ENCODE data around the gene TOR2A.

Gene TOR2A

DNA sequence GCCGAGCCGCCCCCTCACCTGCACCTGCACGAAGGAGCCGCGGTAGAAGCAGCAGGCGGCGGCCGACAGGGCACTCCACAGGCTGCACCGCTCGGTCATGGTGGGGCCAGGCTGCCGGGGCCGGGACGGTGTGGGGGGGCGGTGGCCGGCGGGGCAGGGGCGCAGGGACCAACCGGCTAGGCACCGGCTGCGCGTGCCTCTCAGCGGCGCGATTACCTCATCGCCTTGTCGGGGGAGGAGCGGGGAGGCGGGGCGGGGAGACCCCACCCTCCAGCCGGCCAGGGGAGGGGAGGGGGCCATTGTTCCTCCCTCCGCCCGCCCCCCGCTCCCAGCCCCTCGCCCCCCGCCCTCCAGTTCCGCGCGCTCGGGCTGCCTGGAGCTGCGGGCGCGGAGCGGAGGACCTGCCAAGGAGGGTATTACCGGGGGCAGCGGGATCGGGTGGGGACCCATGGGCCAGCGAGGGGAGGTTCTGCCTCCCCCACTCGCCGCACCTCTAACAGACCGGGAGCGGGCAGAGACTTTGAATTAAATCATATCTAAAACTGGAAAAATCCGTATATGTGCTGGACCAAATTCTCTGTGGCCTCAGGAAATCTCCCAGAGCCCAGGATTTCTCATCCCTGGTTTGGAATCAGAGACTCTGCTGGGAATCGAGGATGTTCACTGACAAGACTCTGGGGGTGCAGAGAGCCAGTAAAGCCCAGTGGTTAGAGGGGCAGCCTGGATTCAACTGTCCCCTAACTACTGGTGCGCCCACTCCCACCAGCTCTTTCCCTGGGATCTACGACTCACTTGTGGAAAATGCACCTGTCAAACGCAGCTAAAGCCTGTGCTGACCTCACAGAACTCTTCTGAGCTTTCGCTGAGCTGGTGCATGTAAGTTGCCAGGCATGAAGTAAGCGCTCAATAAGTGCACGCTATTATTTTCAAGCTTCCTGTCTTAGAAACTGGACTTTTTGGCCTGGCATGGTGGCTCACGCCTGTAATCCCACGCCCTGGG is 20.3 kb upstream of the TOR2A start:
- H3K4me3 ChIP-seq (ENCODE audit: extremely low read depth, insufficient read depth, low read length, poor library complexity, severe bottlenecking): peak overlapping the region; percentile 42
- H3K4me1 ChIP-seq (ENCODE audit: control insufficient read depth, insufficient read depth, low read length, poor library complexity, severe bottlenecking): peaks cover 5% of the 10 kb centered on the region
- H3K36me3 ChIP-seq (ENCODE audit: control insufficient read depth, insufficient read depth, low read length): peaks cover 14% of the 10 kb centered on the region
- no peaks in the 10 kb centered on the region for H3K9me3 ChIP-seq (ENCODE audit: control insufficient read depth, low read length)
- H3K27ac ChIP-seq (ENCODE audit: low read depth, low read length, severe bottlenecking): no peak overlapping the region
- 15 to 27% methylated on average over 20 to 34 of the region's 61 CpGs for WGBS, 2 experiments (ENCODE audit: insufficient coverage in 2 of 2)

- H3K4me3 ChIP-seq (ENCODE audit: extremely low read depth, insufficient read depth, low read length, poor library complexity, severe bottlenecking): peak overlapping the region; percentile 42
- peaks cover 17% of the 10 kb centered on the region for H3K36me3 ChIP-seq (ENCODE audit: control insufficient read depth, insufficient read depth, low read length)
- peaks cover 5% of the 10 kb centered on the region for H3K4me1 ChIP-seq (ENCODE audit: control insufficient read depth, insufficient read depth, low read length, poor library complexity, severe bottlenecking)
- H3K9me3 ChIP-seq (ENCODE audit: control insufficient read depth, low read length): no peaks in the 10 kb centered on the region
- 2 to 3% methylated on average over 53 to 76 of the region's 86 CpGs for WGBS, 2 experiments (ENCODE audit: insufficient coverage in 2 of 2)
- H3K27ac ChIP-seq (ENCODE audit: low read depth, low read length, severe bottlenecking): no peak overlapping the region
Observed at GRCh38 chr9:127754099-127755060, 19.3 kb upstream of the TOR2A start.

DNA sequence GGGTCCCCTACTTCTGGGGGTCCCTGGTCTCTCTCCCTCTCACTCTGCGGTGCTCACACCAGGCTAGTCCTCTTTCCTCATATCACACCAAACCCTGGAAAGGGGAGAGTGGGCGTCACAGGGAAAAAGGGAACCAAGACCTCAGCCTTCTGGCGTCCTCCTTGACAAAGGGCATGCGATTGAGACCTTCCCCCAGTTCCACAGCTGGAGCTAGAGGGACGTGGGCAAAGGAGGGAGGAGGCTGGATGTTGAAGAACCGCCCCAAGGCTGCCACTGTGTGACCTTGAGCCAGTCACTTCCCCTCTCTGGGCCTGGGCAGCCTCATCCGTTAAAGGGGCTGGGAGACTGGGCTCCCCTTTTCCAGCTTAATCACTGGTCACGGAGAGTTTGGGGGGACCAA is 18.5 kb upstream of the TOR2A start:
- 55 to 61% methylated on average over 4 to 6 of the region's 8 CpGs for WGBS, 2 experiments (ENCODE audit: insufficient coverage in 2 of 2)
- H3K4me3 ChIP-seq (ENCODE audit: extremely low read depth, insufficient read depth, low read length, poor library complexity, severe bottlenecking): no peak overlapping the region

DNA sequence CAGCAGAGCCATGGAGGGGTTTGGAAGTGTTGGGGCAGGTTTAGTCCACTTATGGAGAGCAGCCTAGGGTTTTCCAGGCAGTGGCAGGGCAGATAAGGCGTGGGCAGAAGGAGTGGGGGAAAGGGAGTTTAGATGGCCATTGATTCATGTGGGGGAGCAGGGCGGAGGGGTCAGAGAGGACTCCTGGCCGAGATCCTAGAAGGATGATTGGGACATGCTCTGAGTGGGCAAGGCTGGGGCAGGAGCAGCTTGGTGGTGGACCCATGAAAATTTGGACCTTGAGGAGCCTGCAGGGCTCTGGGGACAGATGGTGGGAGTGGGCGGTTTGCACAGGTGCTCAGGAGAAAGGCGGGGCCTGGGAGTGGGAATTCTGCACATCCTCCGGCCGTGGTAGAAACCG is 18.1 kb upstream of the TOR2A start:
- 80 to 88% methylated on average over 8 of the region's 8 CpGs for WGBS, 2 experiments (ENCODE audit: insufficient coverage in 2 of 2)

More for the DNA sequence above, 18.5 kb upstream of the TOR2A start:
- Histone ChIP-seq H3K9me3 (ENCODE audit: control insufficient read depth, low read length) (no peaks in the 10 kb centered on the region), H3K36me3 (ENCODE audit: control insufficient read depth, insufficient read depth, low read length) (peaks cover 24% of the 10 kb centered on the region), H3K4me1 (ENCODE audit: control insufficient read depth, insufficient read depth, low read length, poor library complexity, severe bottlenecking) (peaks cover 5% of the 10 kb centered on the region), H3K27ac (ENCODE audit: low read depth, low read length, severe bottlenecking) (no peak overlapping the region)

DNA sequence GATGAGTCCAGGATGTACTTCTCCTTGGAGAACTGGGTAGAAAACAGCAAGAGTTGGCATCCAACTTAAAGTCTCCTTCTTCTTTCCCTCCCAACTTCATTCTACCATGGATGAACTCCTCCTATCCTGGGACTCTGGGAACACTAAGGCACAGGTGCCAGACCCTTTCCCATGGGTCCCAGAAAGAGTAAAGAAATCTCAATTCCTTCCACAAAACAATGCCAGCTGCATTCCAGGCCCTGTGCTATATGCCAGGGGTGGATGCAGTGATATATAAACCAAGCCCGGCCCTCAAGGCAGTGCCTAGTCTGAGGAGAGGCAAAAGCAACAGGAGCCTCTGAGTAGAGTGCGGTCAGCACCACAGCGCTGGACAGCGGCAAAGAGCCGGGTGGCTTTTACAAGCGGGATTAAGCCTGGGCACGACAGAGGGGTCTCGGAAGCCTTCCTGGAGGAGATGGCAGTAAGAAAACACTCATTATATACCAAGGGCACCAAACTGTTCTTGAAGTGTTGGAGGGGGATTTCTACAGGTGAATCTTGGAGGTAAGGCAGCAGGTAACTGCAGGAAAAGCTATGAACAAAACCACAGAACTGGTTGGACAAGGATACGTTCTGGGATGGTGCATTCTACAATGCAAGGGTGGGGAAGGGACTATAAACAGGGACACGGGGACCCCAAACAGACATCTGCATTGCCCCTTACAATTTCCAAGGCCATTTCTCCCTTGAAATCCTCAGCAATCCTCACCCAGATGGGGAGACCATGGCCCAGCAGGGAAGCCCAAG is 16.4 kb upstream of the TOR2A start:
- 43 to 44% methylated on average over 2 to 6 of the region's 10 CpGs for WGBS, 2 experiments (ENCODE audit: insufficient coverage in 2 of 2)
- no peak overlapping the region for H3K4me3 ChIP-seq (ENCODE audit: extremely low read depth, insufficient read depth, low read length, poor library complexity, severe bottlenecking)
- H3K27ac ChIP-seq (ENCODE audit: low read depth, low read length, severe bottlenecking): no peak overlapping the region
- no peaks in the 10 kb centered on the region for H3K9me3 ChIP-seq (ENCODE audit: control insufficient read depth, low read length)
- peaks cover 2% of the 10 kb centered on the region for H3K4me1 ChIP-seq (ENCODE audit: control insufficient read depth, insufficient read depth, low read length, poor library complexity, severe bottlenecking)
- H3K36me3 ChIP-seq (ENCODE audit: control insufficient read depth, insufficient read depth, low read length): peaks cover 41% of the 10 kb centered on the region

More for the DNA sequence above, 18.1 kb upstream of the TOR2A start:
- Histone ChIP-seq H3K36me3 (ENCODE audit: control insufficient read depth, insufficient read depth, low read length) (peaks cover 29% of the 10 kb centered on the region), H3K4me3 (ENCODE audit: extremely low read depth, insufficient read depth, low read length, poor library complexity, severe bottlenecking) (no peak overlapping the region), H3K27ac (ENCODE audit: low read depth, low read length, severe bottlenecking) (no peak overlapping the region), H3K9me3 (ENCODE audit: control insufficient read depth, low read length) (no peaks in the 10 kb centered on the region), H3K4me1 (ENCODE audit: control insufficient read depth, insufficient read depth, low read length, poor library complexity, severe bottlenecking) (peaks cover 2% of the 10 kb centered on the region)

GRCh38 chr9:127749090-127749787 is 14.1 kb upstream of the TOR2A start:
- H3K36me3 ChIP-seq (ENCODE audit: control insufficient read depth, insufficient read depth, low read length): peaks cover 45% of the 10 kb centered on the region
- H3K4me3 ChIP-seq (ENCODE audit: extremely low read depth, insufficient read depth, low read length, poor library complexity, severe bottlenecking): no peak overlapping the region
- peaks cover under 1% of the 10 kb centered on the region for H3K4me1 ChIP-seq (ENCODE audit: control insufficient read depth, insufficient read depth, low read length, poor library complexity, severe bottlenecking)
- H3K9me3 ChIP-seq (ENCODE audit: control insufficient read depth, low read length): no peaks in the 10 kb centered on the region
- H3K27ac ChIP-seq (ENCODE audit: low read depth, low read length, severe bottlenecking): no peak overlapping the region
- 94 to 95% methylated on average over 25 to 26 of the region's 26 CpGs for WGBS, 2 experiments (ENCODE audit: insufficient coverage in 2 of 2)

DNA sequence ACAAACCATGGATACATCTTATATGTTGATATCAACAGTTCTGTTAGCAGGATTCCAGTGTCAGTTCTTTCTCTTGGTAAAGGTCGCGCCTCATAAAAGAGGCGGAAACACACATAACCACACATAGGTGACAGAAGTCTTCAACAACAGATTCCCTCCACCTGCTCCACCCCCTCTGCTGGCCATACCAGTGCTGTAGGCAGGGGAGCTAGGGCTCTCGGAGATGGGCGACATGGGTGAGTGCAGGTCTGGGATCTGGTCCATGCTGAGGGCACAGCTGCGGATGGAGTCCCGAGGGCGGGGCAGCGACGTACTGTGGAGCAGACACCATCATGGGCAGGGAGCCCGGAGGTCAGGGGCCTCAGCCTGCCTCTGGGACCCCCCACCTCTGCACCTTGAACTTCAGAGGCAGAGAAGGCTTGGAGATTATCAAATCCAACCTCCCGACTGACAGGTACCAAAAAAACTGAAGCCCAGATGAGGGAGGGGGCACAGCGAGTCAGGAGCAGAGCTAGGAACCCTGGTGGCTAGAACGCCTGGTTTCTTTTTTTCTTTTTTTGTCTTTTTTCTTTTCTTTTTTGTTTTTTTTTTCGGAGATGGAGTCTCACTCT is 12.0 kb upstream of the TOR2A start:
- H3K4me1 ChIP-seq (ENCODE audit: control insufficient read depth, insufficient read depth, low read length, poor library complexity, severe bottlenecking): no peaks in the 10 kb centered on the region
- no peak overlapping the region for H3K27ac ChIP-seq (ENCODE audit: low read depth, low read length, severe bottlenecking)
- peaks cover 45% of the 10 kb centered on the region for H3K36me3 ChIP-seq (ENCODE audit: control insufficient read depth, insufficient read depth, low read length)
- no peaks in the 10 kb centered on the region for H3K9me3 ChIP-seq (ENCODE audit: control insufficient read depth, low read length)
- no peak overlapping the region for H3K4me3 ChIP-seq (ENCODE audit: extremely low read depth, insufficient read depth, low read length, poor library complexity, severe bottlenecking)
- WGBS, 2 experiments (ENCODE audit: insufficient coverage in 2 of 2): 74 to 88% methylated on average over 10 to 11 of the region's 15 CpGs

GRCh38 chr9:127744398-127745110 is 9.5 kb upstream of the TOR2A start:
- H3K4me3 ChIP-seq (ENCODE audit: extremely low read depth, insufficient read depth, low read length, poor library complexity, severe bottlenecking): no peak overlapping the region
- H3K4me1 ChIP-seq (ENCODE audit: control insufficient read depth, insufficient read depth, low read length, poor library complexity, severe bottlenecking): peaks cover 6% of the 10 kb centered on the region
- H3K9me3 ChIP-seq (ENCODE audit: control insufficient read depth, low read length): no peaks in the 10 kb centered on the region
- peaks cover 36% of the 10 kb centered on the region for H3K36me3 ChIP-seq (ENCODE audit: control insufficient read depth, insufficient read depth, low read length)
- H3K27ac ChIP-seq (ENCODE audit: low read depth, low read length, severe bottlenecking): no peak overlapping the region
- WGBS, 2 experiments (ENCODE audit: insufficient coverage in 2 of 2): 92 to 94% methylated on average over 15 to 19 of the region's 19 CpGs

- H3K9me3 ChIP-seq (ENCODE audit: control insufficient read depth, low read length): no peaks in the 10 kb centered on the region
- WGBS, 2 experiments (ENCODE audit: insufficient coverage in 2 of 2): 7 to 9% methylated on average over 22 to 31 of the region's 33 CpGs
- H3K27ac ChIP-seq (ENCODE audit: low read depth, low read length, severe bottlenecking): peak overlapping the region; percentile 75
- peaks cover 22% of the 10 kb centered on the region for H3K36me3 ChIP-seq (ENCODE audit: control insufficient read depth, insufficient read depth, low read length)
- H3K4me3 ChIP-seq (ENCODE audit: extremely low read depth, insufficient read depth, low read length, poor library complexity, severe bottlenecking): peak overlapping the region; percentile 36
- peaks cover 6% of the 10 kb centered on the region for H3K4me1 ChIP-seq (ENCODE audit: control insufficient read depth, insufficient read depth, low read length, poor library complexity, severe bottlenecking)
Observed at GRCh38 chr9:127742435-127743088, 7.5 kb upstream of the TOR2A start.

All from mesodermal cell (in vitro differentiated cells).